Activated naive CD8-positive, alpha-beta T cell treated with anti-CD3 and anti-CD28 coated beads, Interleukin-2, amount 50 U/mL, for 16 hours (primary cell): ENCODE results near the gene SFMBT1.

ENCODE experiments used
- DNase-seq: peaks from one replicate; pipeline ENCODE4 v3.0.0-alpha.2; 2020; ENCODE audit warnings: low read depth, low spot score

The SFMBT1 gene, protein sequence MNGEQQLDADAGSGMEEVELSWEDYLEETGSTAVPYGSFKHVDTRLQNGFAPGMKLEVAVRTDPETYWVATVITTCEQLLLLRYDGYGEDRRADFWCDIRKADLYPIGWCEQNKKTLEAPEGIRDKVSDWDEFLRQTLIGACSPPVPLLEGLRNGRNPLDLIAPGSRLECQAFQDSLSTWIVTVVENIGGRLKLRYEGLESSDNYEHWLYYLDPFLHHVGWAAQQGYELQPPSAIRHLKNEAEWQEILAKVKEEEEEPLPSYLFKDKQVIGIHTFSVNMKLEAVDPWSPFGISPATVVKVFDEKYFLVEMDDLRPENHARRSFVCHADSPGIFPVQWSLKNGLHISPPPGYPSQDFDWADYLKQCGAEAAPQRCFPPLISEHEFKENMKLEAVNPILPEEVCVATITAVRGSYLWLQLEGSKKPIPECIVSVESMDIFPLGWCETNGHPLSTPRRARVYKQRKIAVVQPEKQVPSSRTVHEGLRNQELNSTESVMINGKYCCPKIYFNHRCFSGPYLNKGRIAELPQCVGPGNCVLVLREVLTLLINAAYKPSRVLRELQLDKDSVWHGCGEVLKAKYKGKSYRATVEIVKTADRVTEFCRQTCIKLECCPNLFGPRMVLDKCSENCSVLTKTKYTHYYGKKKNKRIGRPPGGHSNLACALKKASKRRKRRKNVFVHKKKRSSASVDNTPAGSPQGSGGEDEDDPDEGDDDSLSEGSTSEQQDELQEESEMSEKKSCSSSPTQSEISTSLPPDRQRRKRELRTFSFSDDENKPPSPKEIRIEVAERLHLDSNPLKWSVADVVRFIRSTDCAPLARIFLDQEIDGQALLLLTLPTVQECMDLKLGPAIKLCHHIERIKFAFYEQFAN

DNA sequence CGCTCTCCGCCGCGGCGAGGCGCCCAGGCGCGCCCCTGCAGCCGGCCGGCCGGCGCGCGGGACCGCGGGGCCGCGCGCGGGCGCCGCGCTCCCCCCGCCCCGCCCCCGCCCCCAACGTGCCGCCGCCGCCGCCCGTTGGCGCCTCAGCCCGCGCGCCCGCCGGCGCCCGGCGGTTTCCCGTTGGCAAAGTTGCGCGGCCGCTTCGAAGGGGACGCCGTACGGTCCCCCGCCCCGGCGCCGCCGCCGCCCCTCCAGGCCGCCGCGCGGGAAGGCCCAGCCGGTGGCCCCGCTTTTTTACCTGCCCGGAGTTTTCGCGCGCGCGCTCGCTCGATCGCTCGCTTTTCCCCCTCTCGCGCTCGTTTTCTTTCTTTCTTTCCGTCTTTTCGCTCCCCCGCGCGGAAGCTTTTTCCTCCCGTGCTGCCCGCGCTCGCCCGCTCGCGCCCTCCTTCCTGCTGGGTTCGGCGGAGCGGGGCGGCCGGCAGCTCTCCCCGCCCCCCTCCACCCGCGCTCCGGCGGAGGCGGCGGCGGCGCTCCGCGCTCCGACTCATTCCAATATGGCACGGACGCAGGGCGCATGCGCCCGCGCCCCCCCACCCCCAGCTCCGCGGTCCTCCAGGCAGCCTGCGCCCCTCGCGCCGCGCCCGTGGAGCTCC lies at the start of gene SFMBT1:
TSS of gene SFMBT1 (minus strand) at position 556 of the 653 bp plus-strand sequence. CDS start 76,945 bp downstream, outside the sequence.
- peak; percentile 47 for DNase-seq

DNA sequence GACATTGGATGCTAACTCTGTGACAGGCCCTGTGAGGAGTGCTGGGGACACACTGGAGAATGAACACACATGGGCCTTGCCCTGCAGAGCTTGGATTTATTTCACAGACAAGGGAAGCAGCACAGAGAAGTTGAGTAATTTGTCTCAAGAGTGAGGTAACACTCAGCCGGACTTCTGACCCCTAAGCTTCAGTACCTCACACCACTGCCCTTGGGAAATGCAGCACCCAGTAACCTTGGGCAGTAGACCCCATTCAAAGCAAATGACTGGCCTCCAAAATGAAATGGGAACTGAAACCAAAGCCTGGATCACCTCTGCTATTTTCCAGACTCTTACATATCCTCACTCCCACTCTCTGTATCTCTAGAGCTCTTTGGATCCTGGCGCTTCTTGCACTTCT lies 47.1 kb upstream of the SFMBT1 start:
- no peak for DNase-seq

DNA sequence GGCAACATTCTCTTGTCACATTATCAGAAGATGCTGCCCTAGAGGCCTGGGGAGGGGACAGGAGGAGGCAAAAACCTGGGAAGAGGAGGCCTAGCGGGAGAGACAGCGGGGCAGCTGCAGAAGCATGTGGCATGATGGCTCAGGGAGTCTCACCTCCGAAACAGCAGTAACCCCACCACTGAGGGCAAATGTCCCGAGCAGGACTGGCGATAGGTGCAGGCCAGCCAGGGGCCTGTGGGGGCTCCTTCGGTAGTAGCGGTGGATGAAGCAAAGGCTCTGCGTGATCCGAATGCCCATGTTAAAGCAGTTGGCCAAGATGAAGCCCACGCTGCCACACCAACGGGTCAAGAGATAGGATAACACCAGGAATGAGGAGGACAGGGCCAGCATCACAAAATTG lies 46.3 kb upstream of the SFMBT1 start:
- DNase-seq: no peak

DNA sequence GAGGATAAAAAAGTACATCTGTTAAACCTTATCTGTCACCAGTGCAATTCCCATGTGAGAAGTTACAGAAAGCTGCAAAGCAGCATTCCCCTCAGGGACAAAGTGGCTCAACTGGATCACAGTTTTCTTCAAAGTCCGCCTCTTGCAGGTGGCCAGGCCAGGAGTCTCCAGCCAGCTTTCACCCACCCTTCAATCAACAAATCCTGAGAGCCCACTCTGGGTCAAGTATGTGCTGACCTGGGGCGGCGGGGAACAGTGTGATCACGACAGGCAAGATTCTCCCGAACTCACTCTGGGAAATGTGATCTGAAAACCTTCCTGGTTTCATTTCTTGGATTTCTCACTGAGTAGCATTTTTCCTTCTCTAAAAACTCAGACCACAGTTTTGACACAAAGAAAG lies 45.1 kb upstream of the SFMBT1 start:
- no peak for DNase-seq

DNA sequence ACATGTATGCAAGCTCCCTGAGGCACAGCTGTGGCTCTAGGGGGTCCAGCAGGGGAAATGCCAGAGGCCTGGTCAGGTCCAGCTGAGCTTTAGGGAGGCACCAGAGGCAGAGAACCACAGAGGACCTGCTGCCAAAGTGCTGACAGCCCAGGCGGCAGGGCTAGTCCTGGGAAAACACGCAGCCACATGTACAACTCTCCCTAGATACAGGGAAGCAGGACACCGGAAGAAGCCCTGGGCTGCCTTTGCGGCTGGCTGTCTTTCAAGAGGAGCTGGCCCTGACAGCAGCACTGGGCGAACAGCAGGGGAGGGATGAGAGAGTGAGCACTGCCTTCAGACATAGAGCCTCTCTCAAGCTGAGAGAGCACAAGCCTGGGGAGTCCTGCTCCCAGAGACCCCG lies 43.6 kb upstream of the SFMBT1 start:
- no peak for DNase-seq

DNA sequence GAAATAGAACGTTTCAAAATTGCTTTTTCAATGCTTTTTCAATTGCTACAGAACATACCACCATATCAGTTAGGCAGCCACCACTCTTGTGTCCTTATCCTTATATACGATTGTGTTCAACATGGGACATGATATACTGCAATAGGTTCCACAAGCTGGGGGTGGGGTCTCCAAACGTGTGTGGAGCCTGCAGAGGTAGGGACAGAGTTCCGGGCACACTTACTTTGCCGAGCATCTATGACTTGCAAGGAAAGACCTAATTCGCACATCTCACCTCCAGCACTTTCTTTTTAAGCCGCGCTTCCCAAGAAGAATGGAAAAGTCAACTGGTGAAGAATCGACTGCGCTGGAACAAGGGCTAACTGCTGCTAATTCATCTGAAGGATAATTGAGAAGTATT lies 39.6 kb upstream of the SFMBT1 start:
- DNase-seq: no peak

DNA sequence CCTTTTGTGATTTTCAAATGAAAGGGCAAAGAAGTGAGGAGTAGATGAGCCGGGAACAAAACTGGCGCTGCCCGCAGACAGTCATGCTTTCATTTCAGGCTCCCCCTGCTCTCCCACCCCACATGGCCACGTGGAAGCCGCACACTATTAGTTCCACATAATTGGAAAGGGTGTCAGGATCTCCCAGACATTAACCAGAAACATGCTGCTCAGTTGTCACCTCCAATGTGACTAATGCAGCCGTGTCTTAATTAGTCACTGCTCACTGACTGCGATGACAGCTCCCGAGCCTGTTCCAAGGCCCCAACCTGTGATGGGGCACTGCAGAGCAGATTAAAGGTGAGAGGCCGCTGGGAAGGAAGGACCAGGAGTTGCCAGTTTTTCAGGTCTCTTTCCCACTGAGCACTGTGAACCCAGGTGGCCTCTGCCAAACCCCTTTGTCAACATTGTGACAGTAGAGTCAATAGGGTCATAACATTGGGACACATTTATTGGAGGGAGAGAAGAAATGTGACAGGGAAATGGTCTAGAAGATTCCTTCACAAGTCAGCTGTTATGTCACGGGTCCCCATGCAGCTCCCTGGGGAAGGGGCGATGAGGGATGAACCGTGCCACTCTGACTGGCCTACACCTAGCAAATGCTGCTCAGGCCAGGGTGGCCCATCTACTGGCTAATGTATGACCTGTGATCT lies 38.6 kb upstream of the SFMBT1 start:
- no peak for DNase-seq

DNA sequence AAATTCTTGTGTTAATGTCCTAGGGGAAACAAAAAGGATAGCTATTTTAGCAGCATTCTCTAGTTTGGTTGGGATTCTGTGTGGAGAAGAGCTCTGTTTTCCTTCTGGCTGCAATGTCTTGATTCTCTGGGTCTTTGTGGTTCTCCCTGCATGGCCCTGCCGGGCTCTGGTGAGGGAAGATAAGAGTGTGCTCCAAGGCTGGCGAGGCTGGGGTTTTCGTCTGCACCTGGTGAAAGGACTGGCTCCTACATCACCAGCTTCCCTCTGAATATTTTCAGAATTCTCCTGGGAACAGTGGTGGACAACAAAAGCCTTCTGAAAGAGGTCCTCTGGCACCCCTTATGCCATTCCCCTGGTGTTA lies 38.1 kb upstream of the SFMBT1 start:
- no peak for DNase-seq

DNA sequence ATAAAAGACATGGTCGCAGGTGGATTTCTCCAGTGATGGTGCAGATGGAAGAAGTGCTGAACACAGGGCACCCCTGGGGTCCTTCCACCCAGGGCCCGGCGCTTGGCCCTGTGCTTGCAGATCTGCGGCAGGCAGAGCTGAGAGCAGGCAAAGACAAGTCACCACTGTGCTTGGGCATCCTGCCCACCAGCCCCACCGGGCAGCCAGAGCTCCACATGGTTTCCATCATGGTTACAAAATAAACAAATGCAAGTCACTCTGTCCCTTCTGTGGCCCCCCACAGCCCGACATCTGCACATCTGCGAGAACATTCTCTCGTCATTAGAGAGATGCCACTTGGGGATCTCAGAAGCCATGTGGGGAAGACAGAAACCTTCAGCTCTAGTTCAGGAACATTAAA lies 37.6 kb upstream of the SFMBT1 start:
- DNase-seq: no peak

DNA sequence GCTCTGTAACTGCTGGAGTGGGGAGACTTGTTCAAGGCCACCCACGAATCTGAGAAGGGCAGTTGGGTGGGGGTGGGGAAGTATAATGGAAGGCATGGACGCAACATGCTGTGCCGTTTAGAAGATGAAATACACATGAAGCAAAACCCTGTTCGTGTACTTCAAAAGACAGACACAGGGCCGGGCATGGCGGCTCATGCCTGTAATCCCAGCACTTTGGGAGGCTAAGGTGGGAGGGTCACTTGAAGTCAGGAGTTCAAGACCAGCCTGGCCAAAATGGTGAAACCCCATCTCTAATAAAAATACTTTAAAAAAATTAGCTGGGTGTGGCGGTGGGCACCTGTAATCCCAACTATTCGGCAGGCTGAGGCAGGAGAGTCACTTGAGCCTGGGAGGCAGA lies 36.9 kb upstream of the SFMBT1 start:
- DNase-seq: no peak

DNA sequence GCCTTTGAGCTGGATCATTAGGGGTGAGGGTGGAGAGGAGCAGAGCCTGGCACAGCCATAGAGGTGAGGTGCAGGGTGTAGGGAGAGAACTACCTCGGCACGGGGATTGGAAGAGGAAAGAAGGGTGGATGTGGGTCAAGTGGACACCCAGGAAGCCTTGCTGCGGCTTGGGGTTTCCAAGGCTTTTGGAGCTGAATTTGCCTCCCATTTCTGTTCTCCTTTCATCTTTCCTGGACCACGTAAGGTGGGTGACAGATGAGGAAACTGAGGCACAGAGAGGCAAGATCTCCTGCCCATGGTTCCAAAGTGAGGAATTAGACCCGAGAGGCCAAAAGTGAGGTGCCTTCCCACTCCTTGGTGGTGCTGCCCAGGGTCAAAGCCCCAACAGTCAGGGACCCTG lies 35.4 kb upstream of the SFMBT1 start:
- DNase-seq: no peak

DNA sequence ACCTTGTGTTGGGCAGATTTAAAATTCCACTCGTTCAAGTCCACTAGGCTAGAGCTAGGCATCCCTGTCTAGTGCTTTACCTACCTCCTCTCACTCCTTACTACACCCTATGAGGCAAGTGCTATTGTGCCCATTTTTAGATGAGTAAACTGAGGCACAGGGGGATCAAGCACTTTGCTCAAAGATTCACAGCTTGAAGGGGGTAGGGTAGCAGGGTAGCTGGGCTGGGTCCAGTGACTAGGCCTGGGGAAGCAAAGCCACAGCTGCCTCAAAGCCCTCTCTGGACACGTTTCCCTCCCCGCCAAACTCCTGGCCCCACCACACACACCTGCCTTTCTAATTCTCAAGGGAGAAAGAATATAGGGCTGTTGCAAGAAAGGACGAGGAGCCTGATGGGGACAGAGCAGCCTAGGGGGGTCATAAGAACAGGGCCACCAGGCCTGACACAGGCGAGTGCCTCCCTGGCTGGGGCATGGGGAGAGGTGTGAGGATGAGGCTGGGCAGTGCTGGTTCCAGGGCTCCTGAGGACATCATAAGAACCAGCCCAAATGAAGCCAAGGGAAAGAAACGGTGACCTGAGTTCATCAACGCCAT lies 34.8 kb upstream of the SFMBT1 start:
- DNase-seq: no peak

DNA sequence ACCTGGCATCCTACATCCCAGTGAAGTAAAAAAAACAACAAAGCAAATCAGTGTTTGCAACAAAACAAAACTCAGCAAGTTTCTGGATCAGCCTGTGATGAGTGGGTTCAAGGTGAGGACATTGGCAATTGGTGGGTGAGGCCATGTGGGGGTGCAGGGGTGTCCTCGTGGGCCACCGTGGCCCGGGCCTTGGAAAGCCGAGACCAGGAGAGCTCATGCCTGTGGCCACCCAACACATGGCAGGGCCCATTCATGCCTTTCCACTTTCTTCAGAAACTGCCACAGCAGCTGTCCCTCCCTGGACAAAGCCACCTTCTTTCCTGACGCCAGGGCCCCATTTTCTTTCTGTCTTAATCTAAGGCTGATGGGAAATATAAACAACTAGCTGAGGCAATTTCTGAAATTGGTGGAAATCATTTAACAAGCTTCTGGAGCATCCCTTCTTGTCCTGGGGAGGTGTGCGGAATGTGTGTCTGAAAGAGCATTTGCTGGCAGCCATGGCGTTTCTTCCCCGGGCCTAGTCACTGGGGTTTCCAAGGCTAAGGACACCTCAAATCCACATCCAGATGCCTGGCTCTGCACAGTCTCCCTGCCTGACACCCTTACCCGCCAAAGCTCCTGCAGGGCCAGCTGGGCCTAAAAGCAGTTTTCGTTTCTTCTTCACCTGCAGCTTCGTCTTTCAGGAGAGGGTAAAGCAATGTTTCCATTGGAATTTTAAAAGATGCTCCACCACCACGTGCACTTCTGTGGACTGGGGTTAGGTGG lies 34.1 kb upstream of the SFMBT1 start:
- no peak for DNase-seq

DNA sequence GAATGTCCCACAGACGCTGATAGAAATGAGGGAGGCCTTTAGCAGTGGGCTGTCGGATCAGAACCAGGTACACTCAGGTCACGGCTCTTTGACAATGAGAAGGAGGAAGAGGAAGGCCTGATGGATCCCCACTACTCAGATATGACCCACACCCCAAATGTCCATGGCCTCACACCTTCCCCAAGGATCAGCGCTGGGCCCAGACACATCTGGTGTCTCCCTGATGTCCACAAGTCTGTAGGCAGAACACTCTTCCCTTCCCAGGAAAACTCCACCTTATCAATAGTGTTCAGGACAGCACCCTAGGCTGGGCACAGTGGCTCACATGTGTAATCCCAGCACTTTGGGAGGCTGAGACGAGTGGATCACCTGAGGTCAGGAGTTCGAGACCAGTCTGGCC lies 33.3 kb upstream of the SFMBT1 start:
- DNase-seq: no peak

DNA sequence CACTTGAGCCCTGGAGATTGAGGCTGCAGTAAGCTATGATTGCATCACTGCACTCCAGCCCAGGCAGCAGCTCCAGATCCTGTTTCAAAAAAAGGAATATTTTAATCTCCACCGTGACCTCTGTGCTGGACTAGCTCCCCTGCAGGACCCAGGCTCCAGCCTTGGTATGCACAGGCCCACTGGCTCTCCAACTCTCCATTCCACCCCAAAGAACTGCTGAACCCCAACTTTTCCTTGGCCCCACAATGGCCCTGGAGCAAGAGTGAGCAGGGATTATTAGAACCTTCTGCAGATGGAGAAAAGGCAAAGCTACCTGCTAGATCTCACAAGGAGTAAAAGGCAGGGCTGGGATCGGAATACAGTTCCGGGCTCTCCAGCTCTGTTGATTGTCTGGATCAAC lies 32.8 kb upstream of the SFMBT1 start:
- no peak for DNase-seq

DNA sequence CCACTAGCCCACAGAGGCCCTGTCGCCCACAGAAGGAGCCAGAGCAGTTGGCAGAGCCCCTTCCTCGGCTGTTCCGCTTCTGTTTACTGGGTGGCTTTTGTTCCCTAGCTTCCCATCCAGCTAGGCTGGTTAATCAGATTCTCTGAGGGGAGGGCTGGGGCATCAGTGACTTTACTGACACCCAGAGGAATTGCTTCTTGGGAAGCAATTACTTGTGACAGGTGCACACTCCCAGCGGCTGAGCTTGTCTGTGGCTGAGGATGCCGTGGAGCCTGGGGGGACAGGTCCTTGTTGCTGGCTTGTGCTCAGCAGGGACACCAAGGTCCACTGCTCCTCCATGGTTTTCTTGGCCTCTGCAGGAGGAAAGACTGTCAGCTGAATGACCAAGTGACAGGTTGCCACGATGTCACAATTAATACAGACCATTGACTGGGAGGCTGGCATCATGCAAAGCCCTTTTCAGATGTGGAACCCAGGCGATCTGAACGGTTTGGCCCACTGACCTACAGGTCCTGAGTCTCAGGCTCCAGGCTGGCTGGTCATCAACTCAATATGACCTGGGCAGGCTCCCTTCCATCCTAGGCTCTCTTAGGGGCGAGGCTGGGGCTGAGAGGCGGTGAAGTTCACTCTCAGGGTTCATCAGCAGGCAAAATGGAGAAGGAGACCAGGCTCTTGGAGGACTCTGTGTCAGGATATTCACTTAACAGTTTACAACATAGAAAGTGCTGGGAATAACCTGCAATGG lies 31.8 kb upstream of the SFMBT1 start:
- DNase-seq: no peak

DNA sequence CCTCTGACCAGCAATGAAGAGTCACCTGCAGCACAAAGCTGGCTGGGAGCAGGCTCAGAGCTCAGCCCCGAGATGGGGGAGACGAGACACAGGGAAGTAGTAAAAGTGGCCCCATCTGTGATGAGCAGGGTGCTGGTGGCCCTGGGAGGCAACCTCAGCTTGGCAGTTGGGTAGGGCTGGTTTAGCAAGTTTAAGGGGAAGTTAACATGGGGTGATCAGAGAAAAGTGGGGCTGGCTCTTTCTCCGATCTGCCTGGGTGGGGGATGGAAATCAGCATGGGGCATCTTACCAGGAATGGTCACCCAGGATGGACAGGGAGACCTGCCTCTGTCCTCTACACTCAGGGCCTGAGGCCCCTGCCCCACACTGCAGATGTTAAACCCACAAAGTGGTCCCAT lies 29.9 kb upstream of the SFMBT1 start:
- no peak for DNase-seq

DNA sequence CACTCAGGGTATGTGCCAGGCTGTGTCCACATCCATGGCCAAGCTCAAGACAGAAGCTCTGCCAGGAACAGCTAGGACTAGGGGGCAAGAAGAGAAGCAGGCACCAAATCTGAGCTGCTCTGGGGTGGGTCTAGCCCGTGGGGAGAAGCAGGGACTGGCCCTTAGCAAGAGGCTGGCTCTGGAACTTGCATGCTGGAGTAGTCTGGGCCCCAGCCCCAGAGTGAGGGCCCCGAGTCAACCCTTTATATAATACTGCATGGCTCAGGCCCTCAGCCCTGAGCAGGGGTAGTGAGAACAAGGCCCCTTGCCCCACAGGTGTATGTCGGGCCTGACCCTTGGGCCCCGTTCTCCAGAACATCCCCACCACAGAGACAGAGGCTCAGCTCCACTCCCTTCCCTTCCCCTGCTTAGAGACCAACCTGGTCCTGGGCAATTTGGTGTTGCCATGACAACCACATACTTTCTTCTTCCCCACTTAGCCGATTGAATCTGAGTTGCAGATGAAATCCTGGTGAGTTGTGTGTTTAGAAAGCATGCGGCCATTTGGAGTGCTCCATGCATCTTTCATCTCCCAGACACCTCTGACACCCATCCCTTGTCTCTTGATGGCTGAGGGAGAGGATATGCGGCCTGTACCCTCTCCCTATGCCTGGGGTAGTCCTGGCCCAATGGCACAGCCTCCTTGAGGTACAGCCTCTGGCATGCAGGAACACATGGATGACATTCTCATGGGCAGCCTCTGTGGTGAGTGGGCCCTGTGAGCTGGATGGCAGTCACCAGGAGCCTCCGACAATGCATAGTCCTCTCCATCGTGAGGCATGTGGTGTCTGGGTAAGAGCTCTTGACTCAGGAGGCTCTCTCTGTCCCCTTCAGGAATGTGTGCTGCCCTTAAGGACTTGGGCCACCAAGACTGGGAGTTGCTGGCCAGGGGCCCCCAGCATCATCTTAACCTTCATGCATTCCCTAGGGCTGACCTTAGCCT lies 29.2 kb upstream of the SFMBT1 start:
- DNase-seq: no peak

DNA sequence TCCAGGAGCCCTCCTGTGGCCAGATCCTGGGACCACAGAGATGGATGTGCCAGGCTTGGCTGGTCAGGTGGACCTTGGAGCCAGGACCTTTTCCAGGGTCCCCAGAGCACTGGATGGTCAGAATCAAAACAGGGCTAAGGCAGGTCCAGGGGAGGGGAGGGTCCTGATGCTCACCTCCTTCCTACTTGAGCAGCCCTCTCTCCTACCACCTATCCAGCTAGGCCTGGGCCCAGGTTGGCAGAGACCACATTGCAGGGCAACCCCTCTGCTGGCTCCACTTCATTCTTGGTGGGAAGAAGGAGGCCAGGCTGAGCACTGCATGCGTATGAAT lies 28.5 kb upstream of the SFMBT1 start:
- no peak for DNase-seq
